ENCODE measurements around the gene RUNX1. TPM values are rescaled to one million over a fixed set of nuclear protein-coding genes. Genes with fewer than 3 reads are reported as not detected.

RUNX1 gene
- total RNA-seq, 1 experiment from 2014 or later: 86.2 TPM

DNA sequence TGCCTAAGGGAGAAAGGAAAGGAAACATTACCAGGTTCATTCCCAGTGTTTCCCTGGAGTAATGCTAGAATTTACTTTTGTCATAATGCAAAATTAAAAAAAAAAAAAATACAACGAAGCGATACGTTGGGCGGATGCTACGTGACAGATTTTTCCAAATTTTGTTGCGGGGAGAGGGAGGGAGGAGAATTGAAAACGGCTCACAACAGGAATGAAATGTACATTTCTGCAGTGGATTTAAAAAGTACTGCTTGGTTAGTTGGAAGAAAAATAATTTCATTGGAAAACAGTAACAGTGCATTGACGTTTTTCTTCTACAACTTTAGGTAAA, 157.5 kb downstream of the RUNX1 start:
- Mint-ChIP-seq H3K4me1 (ENCODE audit: insufficient read depth, unreplicated experiment) (no peaks in the 10 kb centered on the region), H3K9me3 (ENCODE audit: unreplicated experiment) (peaks cover 12% of the 10 kb centered on the region), H3K36me3 (ENCODE audit: insufficient read depth, unreplicated experiment) (peaks cover 7% of the 10 kb centered on the region), H3K27ac (ENCODE audit: low read depth, unreplicated experiment) (no peak overlapping the region), H3K4me3 (ENCODE audit: unreplicated experiment) (no peak overlapping the region), H3K27me3 (ENCODE audit: insufficient read depth, unreplicated experiment) (no peaks in the 10 kb centered on the region)
- ChIA-PET CTCF (interaction anchor here (0.6 to 1.5 kb wide), 3 partner anchors 19 to 1048 kb away, joined by 3 to 5 read pairs (median 3); no protein-coding TSS in a partner anchor), POLR2A (interaction anchor here (1.0 to 6.4 kb wide), 2 partner anchors 156 to 314 kb away, joined by 5 to 66 read pairs; no protein-coding TSS in a partner anchor)
- no peak for DNase-seq (ENCODE audit: unreplicated experiment)
- BruUV-seq (replicated peaks): no TSS peak
- TF ChIP-seq, protein P1, sequence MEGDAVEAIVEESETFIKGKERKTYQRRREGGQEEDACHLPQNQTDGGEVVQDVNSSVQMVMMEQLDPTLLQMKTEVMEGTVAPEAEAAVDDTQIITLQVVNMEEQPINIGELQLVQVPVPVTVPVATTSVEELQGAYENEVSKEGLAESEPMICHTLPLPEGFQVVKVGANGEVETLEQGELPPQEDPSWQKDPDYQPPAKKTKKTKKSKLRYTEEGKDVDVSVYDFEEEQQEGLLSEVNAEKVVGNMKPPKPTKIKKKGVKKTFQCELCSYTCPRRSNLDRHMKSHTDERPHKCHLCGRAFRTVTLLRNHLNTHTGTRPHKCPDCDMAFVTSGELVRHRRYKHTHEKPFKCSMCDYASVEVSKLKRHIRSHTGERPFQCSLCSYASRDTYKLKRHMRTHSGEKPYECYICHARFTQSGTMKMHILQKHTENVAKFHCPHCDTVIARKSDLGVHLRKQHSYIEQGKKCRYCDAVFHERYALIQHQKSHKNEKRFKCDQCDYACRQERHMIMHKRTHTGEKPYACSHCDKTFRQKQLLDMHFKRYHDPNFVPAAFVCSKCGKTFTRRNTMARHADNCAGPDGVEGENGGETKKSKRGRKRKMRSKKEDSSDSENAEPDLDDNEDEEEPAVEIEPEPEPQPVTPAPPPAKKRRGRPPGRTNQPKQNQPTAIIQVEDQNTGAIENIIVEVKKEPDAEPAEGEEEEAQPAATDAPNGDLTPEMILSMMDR (IDR thresholded peaks at IDR 0.05; ENCODE audit: unreplicated experiment): no peak
- intact Hi-C loops (cut with micrococcal nuclease): loop anchor here (5.0 kb wide), 1 partner anchor 1136 kb away; no protein-coding TSS in a partner anchor

DNA sequence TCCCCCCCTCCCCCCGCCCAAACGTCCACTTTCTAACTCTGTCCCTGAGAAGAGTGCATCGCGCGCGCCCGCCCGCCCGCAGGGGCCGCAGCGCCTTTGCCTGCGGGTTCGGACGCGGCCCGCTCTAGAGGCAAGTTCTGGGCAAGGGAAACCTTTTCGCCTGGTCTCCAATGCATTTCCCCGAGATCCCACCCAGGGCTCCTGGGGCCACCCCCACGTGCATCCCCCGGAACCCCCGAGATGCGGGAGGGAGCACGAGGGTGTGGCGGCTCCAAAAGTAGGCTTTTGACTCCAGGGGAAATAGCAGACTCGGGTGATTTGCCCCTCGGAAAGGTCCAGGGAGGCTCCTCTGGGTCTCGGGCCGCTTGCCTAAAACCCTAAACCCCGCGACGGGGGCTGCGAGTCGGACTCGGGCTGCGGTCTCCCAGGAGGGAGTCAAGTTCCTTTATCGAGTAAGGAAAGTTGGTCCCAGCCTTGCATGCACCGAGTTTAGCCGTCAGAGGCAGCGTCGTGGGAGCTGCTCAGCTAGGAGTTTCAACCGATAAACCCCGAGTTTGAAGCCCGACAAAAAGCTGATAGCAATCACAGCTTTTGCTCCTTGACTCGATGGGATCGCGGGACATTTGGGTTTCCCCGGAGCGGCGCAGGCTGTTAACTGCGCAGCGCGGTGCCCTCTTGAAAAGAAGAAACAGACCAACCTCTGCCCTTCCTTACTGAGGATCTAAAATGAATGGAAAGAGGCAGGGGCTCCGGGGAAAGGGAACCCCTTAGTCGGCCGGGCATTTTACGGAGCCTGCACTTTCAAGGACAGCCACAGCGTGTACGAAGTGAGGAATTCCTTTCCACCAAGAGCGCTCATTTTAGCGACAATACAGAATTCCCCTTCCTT, 158.1 kb downstream of the RUNX1 start:
- no peaks in the 10 kb centered on the region for H3K4me1 Mint-ChIP-seq (ENCODE audit: insufficient read depth, unreplicated experiment)
- TF ChIP-seq, protein P1 (IDR thresholded peaks at IDR 0.05; ENCODE audit: unreplicated experiment): no peak
- H3K36me3 Mint-ChIP-seq (ENCODE audit: insufficient read depth, unreplicated experiment): peaks cover 7% of the 10 kb centered on the region
- peaks cover 7% of the 10 kb centered on the region for H3K9me3 Mint-ChIP-seq (ENCODE audit: unreplicated experiment)
- intact Hi-C loops (cut with micrococcal nuclease): loop anchor here (1.0 to 5.0 kb wide), 5 partner anchors 509 to 1136 kb away; no protein-coding TSS in a partner anchor
- no TSS peak for BruUV-seq (replicated peaks)
- CTCF ChIA-PET: interaction anchor here (0.6 to 7.5 kb wide), 18 partner anchors 8 to 1085 kb away, joined by 3 to 78 read pairs (median 4); no protein-coding TSS in a partner anchor
- no peak overlapping the region for H3K27ac Mint-ChIP-seq (ENCODE audit: low read depth, unreplicated experiment)
- H3K27me3 Mint-ChIP-seq (ENCODE audit: insufficient read depth, unreplicated experiment): no peaks in the 10 kb centered on the region
- DNase-seq (ENCODE audit: unreplicated experiment): no peak
- H3K4me3 Mint-ChIP-seq (ENCODE audit: unreplicated experiment): no peak overlapping the region
- POLR2A ChIA-PET: interaction anchor here (0.6 to 15.7 kb wide), 7 partner anchors 24 to 510 kb away, joined by 3 to 414 read pairs (median 66); no protein-coding TSS in a partner anchor

DNA sequence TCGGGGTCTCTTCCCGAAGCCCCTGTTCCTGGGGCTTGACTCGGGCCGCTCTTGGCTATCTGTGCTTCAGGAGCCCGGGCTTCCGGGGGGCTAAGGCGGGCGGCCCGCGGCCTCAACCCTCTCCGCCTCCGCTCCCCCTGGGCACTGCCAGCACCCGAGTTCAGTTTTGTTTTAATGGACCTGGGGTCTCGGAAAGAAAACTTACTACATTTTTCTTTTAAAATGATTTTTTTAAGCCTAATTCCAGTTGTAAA, 158.7 kb downstream of the RUNX1 start:
- CTCF ChIA-PET: interaction anchor here (0.6 to 7.5 kb wide), 20 partner anchors 8 to 1131 kb away, joined by 3 to 78 read pairs (median 4); no protein-coding TSS in a partner anchor
- H3K27me3 Mint-ChIP-seq (ENCODE audit: insufficient read depth, unreplicated experiment): no peaks in the 10 kb centered on the region
- BruUV-seq (replicated peaks): no TSS peak
- TF ChIP-seq, protein P1 (IDR thresholded peaks at IDR 0.05; ENCODE audit: unreplicated experiment): no peak
- intact Hi-C loops (cut with micrococcal nuclease): loop anchor here (1.0 to 5.0 kb wide), 5 partner anchors 510 to 1137 kb away; no protein-coding TSS in a partner anchor
- H3K4me1 Mint-ChIP-seq (ENCODE audit: insufficient read depth, unreplicated experiment): no peaks in the 10 kb centered on the region
- DNase-seq (ENCODE audit: unreplicated experiment): no peak
- no peak overlapping the region for H3K27ac Mint-ChIP-seq (ENCODE audit: low read depth, unreplicated experiment)
- H3K9me3 Mint-ChIP-seq (ENCODE audit: unreplicated experiment): peaks cover 3% of the 10 kb centered on the region
- peaks cover 5% of the 10 kb centered on the region for H3K36me3 Mint-ChIP-seq (ENCODE audit: insufficient read depth, unreplicated experiment)
- H3K4me3 Mint-ChIP-seq (ENCODE audit: unreplicated experiment): peak overlapping the region; percentile 99
- POLR2A ChIA-PET: interaction anchor here (0.6 to 16.3 kb wide), 22 partner anchors 13 to 1042 kb away, joined by 3 to 972 read pairs (median 8); no protein-coding TSS in a partner anchor
